HG02981 (cell line): ENCODE data around the gene PRKD2.
"Not testable (repeated sequence)": the region's sequence is repeated elsewhere in the genome, so short reads cannot be mapped to it uniquely, and the experiment has no call there.

Experiments used
- ATAC-seq: cut with Tn5 transposase; IDR thresholded peaks from one replicate; pipeline ENCODE4 v1.9.1; 2021; ENCODE audit warnings: mild to moderate bottlenecking, moderate library complexity; ENCODE audit not compliant: unreplicated experiment

Gene PRKD2

DNA sequence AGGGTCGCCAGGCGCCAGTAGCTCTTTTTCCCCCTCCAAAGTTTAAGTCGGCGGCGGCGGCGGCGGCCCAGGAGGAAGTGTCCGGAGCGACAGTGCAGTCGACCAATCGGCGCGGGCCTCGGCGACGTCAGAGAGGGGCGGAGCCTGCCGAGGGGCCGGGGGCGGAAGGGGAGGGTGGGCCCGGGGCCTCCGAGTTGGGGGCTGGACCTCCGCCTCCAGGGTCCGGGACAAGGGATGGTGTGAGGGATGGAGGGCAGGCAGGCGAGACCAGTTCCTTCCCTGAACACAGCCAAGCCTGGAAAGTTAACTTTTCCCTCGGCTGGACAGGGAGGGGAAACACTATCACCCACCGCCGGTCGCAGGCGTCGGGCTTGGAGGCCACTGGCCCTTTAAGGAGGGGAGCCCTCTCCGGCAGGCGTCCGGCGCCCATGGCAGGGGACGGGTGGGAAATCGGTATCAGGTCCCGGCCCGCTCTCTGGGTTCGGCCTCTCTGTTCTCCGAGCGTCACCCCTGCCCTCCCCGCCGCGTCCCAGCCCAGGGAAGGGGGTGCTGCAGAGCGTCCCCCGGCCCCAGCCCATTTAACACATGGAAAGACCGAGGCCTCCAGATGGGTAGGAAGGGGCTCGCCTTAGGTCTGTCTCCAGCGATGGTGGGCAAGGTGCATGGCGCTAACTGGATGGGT lies at the start of gene PRKD2:
TSS of gene PRKD2 (minus strand) at position 81 of the 682 bp plus-strand sequence. CDS start 744 bp downstream, outside the sequence.
- peak; percentile 41 for ATAC-seq

DNA sequence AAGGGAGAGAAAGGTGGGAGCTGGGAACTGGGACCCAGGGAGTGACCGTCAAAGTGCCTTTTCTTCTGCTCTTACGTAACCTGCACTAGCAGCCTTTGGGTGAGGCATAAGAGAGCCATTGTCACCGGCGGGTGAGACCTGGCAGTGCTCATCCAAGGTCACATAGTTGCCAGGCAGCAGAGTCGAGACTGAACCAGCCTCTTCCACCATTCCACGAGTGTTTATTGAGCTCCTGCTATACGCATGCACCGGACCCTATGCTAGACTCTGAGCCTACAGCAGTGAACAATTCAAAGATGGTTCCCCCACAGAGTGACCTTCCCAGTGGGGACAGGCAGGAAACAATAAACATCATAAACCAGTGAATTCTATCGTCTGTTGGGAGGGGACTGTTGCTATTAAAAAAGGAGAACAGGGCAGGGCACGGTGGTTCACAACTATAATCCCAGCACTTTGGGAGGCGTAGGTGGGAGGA lies 47.9 kb upstream of the PRKD2 start:
- ATAC-seq = no peak

DNA sequence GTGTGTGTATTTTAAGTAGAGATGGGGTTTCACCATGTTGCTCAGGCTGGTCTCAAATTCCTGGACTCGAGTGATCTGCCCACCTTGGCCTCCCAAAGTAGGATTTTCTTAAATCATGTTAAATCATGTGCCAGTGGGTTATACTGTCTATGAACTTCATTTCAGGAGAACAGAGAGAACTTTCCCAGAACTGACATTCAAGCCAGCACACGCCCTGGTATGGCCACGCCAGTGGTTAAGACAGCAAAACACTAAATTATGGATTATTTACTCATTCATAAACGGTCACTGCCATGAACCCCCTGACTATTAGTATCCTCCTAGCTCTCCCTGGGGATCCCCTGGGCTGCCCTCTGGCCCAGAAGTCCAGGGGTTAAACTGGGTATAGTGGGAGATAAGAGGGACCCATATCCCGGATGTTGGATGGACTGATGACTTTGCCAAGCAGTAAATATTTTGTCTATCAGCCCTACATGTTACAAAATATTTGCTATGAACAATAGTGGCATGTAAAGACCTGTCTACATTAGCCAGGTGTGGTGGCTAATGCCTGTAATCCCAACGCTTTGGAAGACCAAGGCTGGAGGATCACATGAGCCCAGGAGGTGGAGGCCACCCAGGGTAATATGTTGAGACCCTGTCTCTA lies 45.5 kb upstream of the PRKD2 start:
- no peak for ATAC-seq

DNA sequence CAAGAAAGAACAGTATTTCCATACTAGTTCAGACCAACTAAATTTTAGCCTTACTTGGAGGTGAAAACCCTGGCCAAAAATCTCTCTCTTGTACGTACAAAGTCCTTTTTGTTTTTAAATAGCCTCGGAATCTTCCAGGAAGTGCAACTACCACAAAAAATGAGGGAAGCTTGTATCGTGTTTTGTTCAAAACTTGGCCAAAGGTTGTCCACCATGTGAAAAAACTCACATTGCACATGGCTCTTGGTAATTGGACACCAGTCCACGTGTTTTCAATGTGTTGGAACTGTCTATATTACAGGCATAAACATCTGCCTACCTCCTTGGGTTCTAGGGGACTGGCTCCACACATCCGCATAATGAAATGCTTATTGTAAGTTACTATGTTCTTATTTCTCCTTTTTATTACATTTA lies 44.5 kb upstream of the PRKD2 start:
- ATAC-seq = no peak

DNA sequence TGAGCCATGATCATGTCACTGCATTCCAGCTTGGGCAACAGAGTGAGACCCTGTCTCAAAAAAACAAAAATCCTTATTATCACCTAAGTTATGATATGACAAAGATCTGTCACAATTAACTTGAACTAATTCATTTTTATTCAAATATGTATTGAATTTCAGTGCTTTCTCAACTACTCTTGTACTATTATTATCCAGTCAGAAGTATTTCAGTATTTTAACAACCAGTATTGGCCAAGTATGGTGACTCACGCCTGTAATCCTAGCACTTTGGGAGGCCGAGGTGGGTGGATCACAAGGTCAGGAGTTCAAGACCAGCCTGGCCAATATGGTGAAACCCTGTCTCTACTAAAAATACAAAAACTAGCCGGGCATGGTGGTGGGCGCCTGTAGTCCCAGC lies 44.0 kb upstream of the PRKD2 start:
- ATAC-seq = not testable (repeated sequence)

DNA sequence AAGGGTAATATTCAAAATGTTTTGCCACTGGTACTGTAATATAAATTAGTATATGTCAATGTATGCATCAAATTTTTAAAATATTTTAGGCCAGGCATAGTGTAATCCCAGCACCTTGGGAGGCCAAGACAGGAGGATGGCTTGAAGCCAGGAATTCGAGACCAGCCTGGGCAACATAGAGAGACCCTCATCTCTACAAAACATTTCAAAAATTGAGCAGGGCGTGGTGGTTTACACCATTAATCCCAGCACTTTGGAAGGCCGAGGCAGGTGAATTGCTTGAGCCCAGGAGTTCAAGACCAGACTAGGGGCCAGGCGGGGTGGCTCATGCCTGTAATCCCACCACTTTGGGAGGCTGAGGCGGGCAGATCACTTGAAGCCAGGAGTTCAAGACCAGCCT lies 43.4 kb upstream of the PRKD2 start:
- ATAC-seq = no peak

DNA sequence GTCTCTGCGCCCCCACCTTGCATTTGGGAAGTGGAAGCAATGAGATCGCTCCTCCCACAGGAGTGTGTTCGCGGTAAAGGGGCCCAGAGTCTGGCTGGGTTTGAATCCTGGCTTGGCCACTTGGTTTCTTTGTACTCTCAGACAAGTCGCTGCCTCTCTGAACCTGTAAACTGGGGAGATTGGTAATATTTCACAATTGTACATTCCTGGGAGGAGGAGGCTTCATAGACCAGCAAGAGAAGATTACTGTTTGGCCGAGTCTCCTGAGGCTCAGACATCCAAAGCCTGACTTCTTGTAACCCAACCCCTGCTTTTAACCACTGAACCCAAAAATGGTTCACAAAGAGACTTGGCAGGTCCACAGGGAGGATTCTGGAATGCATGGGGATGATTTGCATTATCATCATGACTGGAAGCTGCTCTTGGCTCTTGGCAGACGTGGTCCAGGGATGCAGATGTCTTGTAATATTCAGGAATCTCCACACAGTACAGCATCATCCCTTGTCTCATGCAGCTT lies 43.0 kb upstream of the PRKD2 start:
- no peak for ATAC-seq

DNA sequence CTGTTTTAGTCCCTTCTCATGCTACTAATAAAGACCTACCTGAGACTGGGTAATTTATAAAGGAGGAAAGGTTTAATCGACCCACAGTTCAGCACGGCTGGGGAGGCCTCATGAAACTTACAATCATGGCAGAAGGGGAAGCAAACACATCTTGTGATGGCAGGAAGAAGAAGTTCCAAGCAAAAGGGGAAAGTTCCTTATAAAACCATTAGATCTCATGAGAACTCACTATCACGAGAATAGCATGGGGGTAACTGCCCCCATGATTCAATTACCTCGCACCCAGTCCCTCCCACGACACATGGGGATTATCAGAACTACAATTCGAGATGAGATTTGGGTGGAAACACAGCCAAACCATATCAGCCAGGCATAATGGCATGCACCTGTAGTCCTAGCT lies 42.3 kb upstream of the PRKD2 start:
- ATAC-seq = no peak

DNA sequence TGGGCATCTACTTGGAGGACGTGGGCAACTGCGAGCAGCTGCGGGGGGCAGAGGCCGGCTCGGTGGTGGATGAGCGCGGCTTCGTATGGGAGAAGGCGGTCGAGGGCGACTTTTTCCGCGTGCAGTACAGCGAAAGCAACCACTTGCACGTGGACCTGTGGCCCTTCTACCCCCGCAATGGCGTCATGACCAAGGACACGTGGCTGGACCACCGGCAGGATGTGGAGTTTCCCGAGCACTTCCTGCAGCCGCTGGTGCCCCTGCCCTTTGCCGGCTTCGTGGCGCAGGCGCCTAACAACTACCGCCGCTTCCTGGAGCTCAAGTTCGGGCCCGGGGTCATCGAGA lies 39.6 kb upstream of the PRKD2 start:
- ATAC-seq = no peak

DNA sequence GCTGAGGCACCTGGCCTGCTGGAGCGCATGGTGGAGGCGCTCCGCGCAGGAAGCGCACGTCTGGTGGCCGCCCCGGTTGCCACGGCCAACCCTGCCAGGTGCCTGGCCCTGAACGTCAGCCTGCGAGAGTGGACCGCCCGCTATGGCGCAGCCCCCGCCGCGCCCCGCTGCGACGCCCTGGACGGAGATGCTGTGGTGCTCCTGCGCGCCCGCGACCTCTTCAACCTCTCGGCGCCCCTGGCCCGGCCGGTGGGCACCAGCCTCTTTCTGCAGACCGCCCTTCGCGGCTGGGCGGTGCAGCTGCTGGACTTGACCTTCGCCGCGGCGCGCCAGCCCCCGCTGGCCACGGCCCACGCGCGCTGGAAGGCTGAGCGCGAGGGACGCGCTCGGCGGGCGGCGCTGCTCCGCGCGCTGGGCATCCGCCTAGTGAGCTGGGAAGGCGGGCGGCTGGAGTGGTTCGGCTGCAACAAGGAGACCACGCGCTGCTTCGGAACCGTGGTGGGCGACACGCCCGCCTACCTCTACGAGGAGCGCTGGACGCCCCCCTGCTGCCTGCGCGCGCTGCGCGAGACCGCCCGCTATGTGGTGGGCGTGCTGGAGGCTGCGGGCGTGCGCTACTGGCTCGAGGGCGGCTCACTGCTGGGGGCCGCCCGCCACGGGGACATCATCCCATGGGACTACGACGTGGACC lies 39.1 kb upstream of the PRKD2 start:
- no peak for ATAC-seq

DNA sequence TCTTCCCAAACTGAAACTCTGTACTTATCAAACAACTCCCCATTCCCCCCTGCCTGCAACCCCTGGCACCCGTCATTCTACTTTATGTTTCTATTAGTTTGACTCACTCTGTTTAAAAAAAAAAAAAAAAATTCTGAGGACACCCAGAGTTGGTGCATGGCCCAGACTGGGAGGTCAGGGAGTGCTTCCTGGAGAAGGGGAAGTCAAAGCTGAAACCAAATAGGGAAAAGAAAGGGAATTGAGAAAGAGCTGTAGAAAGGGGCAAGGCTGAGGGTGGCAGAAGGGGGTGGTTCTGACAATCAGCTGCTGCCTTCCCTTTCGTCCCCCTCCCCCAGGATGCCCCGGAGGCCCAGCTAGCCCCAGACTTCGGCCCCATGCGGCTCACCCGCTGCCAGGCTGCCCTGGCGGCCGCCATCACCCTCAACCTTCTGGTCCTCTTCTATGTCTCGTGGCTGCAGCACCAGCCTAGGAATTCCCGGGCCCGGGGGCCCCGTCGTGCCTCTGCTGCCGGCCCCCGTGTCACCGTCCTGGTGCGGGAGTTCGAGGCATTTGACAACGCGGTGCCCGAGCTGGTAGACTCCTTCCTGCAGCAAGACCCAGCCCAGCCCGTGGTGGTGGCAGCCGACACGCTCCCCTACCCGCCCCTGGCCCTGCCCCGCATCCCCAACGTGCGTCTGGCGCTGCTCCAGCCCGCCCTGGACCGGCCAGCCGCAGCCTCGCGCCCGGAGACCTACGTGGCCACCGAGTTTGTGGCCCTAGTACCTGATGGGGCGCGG lies 38.4 kb upstream of the PRKD2 start:
- ATAC-seq = no peak

DNA sequence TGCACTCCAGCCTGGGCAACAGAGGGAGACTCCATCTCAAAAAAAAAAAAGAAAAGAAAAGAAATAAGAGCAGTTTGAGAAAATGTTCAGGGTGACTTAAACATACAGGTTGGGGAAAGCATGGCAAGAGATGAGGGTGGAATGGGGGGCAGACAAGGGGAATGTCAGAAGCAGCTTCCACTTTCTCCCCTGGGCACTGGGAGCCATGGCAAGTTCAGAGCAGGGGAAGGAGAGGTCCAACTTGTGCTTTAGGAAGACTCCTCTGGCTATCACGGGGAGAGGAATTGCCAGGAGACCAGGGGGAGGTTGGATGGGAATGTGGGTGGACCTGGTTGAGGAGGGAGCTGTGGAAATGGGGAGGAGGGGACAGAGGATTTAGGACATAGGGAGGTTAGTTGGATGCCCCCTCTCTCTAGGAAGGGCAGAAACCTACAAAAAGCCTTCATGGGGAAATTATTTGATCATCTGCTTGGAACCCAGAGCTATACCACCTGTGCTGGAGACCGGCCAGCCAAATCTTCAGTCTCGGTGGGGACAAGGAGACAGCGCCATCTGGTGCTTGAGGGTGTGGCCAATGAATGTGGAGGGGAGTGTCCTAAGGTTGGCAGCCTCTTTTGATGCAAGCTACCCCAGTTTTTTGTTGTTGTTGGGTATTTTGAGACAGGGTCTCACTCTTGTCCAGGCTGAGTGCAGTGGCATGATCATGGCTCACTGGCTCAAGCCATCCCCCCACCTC lies 36.7 kb upstream of the PRKD2 start:
- ATAC-seq = no peak

DNA sequence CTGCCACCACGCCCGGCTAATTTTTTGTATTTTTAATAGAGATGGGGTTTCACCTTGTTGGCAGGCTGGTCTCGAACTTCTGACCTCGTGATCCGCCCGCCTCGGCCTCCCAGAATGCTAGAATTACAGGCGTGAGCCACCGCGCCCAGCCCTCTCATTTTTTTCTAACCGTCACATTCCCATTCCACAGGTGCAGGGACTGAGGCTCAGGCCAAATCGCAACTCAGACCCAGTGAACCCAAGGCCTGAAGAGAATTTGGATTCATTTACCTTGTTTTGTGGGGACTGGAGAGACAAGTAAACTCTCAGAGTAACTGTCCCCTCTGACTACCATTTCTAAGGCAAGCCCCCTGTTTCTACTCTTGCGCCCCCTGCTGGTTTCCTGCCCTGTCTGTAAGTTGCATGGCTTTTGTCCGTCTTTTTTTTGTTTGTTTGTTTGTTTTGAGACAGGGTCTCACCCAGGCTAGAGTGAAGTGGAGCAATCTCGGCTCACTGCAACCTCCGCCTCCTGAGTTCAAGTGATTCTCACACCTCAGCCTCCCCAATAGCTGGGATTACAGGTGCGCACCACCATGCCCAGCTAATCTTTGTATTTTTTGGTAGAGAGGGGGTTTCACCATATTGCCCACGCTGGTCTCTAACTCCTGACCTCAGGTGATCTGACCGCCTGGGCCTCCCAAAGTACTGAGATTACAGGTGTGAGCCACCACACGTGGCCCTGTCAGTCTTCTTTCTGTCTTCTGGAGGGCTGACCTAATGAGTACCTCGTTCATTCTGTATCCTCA lies 31.6 kb upstream of the PRKD2 start:
- no peak for ATAC-seq

DNA sequence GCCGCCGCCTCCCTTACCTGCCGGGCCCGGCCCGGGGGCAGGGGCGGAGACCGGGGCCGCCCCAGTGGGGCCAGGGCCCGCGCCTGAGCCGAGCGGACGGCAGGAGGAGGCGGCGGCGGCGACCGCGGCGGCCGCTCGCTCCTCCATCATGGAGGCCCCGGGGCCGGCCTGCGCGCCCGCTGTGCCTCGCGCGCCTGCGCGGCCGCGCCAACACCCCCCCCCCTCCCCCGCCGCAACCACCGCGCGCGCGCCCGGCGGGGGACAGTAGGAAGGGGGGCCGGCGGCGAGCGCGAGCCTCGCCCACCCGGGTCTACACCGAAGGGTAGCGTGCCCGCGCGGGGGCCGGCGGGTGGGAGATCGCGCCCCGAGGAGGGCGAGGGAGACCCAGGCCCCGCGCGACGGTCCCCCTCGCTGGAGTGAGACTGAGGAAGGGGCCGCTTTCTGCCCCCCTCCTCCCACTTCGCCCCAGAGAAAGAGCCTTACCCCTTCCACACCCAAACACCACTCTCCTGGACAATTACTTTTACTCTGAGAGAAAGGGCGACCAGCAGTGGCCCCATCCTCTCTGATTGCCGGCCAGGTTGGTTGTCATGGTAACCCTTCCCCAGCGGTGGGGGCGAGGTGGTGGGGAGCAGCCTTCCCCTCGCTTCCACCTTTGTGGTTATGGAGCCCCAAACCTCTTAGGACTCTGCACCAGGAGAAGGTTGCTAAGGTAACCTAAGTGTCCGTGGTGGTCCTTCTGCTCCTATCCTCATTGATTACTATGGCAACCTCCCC lies 29.6 kb upstream of the PRKD2 start, which contains the start of gene STRN4:
TSS of gene STRN4 (minus strand) at position 170 of the 777 bp plus-strand sequence. CDS start at position 150, 20 bp downstream.
- no peak for ATAC-seq

DNA sequence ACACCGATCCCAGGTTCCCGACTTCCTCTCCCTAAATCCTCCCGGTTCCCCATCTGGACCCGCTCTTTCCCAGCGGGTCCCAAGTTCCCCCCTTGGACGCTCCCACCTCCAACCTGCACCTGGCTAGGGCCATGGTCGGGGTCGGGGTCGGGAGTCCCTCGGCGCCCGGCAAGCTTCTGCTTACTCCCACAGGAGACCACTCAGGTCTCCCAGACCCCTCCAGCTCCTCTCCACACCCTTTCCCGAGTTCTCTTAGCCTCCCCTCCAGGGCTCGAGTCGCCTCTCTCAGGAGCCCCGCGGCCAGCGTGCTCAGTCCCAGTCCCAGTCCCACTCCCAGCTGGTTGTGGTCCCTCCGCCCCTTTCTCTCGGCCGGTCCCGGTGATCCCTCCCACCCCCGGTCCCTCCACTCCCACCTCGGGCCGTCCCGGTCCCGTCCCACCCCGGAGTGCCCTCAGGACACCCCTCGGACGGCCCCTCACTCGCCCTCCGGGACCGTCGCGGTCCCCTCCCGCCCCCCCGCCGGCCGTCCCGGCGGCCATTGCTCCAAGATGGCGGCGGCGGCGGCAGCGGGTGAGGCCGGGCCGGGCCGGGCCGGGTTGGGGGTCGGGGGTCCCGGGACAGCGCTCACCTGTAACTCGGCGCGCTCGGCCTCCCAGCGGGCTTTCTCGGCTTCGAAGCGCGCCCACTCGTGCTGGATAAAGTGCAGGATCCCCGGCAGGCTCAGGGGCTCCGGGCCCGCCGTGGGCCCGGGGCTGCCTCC lies 28.8 kb upstream of the PRKD2 start, which contains the start of gene FKRP:
TSS of gene FKRP (plus strand) at position 537 of the 760 bp plus-strand sequence. CDS start 9,394 bp downstream, outside the sequence.
- peak; percentile 42 for ATAC-seq

DNA sequence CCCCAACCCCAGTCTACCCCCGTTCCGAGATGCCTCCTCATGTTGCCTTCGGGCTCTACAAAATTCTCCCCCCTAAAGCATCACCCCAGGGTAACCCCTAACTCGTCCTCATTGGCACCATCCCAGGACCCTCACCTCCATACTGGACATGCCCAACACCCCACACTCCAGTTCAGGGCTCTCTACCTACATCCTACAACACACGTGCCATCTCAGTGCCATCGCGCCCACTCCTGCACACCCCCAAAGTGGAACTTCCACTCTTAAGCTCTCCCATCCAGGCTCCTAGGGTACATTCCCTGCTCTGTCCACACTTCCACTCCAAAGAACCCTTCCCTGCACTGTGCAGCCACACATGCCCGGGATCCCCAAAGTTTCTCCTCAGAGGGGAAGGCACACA lies 28.1 kb upstream of the PRKD2 start:
- ATAC-seq = no peak

DNA sequence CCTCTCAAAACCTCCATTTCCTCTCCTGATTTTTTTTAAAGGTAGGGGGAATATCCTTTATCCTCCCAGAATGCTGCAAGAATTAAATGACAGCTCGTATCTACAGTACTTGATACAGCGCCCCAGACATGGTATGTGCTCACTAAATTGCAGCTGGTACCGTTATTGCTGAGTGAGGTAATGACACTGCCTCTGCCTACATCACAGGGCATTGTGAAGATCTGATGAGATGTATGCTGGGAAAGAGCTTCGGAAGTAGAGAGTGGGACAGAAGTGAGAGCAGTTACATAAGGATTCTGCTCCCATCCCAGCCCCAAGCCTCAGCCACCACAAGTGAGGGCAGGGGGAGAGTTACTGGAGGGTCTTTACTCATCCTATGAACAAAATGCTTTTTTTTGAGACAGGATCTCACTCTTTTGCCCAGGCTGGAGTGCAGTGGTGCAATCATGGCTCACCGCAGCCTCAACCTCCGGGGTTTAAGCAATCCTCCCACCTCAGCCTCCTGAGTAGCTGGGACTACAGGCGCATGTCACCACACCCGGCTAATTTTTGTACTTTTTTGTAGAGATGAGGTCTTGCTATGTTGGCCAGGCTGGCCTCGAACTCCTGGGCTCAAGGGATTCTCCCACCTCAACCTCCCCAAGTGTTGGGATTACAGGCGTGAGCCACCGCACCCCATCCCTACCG lies 27.2 kb upstream of the PRKD2 start:
- no peak for ATAC-seq
